HEK293 (cell line): ENCODE results near the gene PCDH18.

Source experiments
- CTCF ChIA-PET: fragments of 350-600 bp; formaldehyde crosslinking; extraction: SDS; loops from one replicate; lab custom pipeline; 2021; ENCODE audit warnings: antibody characterized with exemption; lab: Yijun Ruan, JAX
- POLR2A ChIA-PET: fragments of 300-600 bp; formaldehyde crosslinking; extraction: SDS; loops from one replicate; lab custom pipeline; 2020; ENCODE audit warnings: antibody characterized with exemption, inconsistent platforms; lab: Yijun Ruan, JAX
- H3K27ac ChIP-seq: fragments of 200-500 bp; sonication (Bioruptor generic); 2 replicates; pipeline ENCODE4 v1.5.1; 2014; ENCODE audit warnings: low read depth, low read length, control low read depth, inconsistent platforms; ENCODE audit errors: extremely low read depth
- H3K36me3 ChIP-seq, 2 experiments: fragments of 200-500 bp in 1 of 2; sonication (Bioruptor generic) in 1 of 2; 1 replicate in 1 of 2; 2 replicates in 1 of 2; pipeline ENCODE4 v1.5.1; 2014 to 2017; ENCODE audit warnings: inconsistent platforms in 2 of 2, low read length in 2 of 2; ENCODE audit not compliant: control insufficient read depth in 2 of 2, insufficient read depth in 1 of 2
- H3K4me1 ChIP-seq: fragments of 200-500 bp; sonication (Bioruptor generic); 2 replicates; pipeline ENCODE4 v1.5.1; 2014; ENCODE audit warnings: mild to moderate bottlenecking, low read length, inconsistent platforms; ENCODE audit not compliant: control insufficient read depth, insufficient read depth
- H3K4me3 ChIP-seq: 2 replicates; pipeline ENCODE4 v1.5.1; 2011; ENCODE audit warnings: low read depth, mild to moderate bottlenecking, control low read depth, low read length, moderate library complexity
- H3K9me3 ChIP-seq: fragments of 200-500 bp; sonication (Bioruptor generic); 2 replicates; pipeline ENCODE4 v1.5.1; 2014; ENCODE audit warnings: low read depth, low read length, inconsistent platforms; ENCODE audit not compliant: control insufficient read depth, insufficient read depth
- BCL11A ChIP-seq: fragments of 450-650 bp; formaldehyde crosslinking; IDR thresholded peaks from 2 replicates; pipeline ENCODE4 v1.5.1; 2016; ENCODE audit warnings: low read depth, missing biosample characterization, missing genetic modification characterization
- CTCF ChIP-seq: fragments of 450-650 bp; formaldehyde crosslinking; IDR thresholded peaks from 2 replicates; pipeline ENCODE4 v1.5.1; 2016; ENCODE audit warnings: missing biosample characterization, missing genetic modification characterization
- GLIS1 ChIP-seq: fragments of 450-650 bp; formaldehyde crosslinking; IDR thresholded peaks from 2 replicates; pipeline ENCODE4 v1.5.1; 2016; ENCODE audit warnings: missing biosample characterization, missing genetic modification characterization
- HOXA7 ChIP-seq: sonication (generic); formaldehyde crosslinking; IDR thresholded peaks from 2 replicates; pipeline ENCODE4 v1.8.1; 2022; ENCODE audit warnings: missing genetic modification reagents, borderline replicate concordance
- HOXC10 ChIP-seq: sonication (generic); formaldehyde crosslinking; IDR thresholded peaks from 2 replicates; pipeline ENCODE4 v1.8.1; 2023; ENCODE audit warnings: mild to moderate bottlenecking, missing genetic modification reagents
- PATZ1 ChIP-seq: fragments of 450-650 bp; formaldehyde crosslinking; IDR thresholded peaks from 2 replicates; pipeline ENCODE4 v1.5.1; 2016; ENCODE audit warnings: missing biosample characterization, missing genetic modification characterization
- SCRT1 ChIP-seq: fragments of 450-650 bp; formaldehyde crosslinking; IDR thresholded peaks from 2 replicates; pipeline ENCODE4 v1.5.1; 2016; ENCODE audit warnings: missing biosample characterization, missing genetic modification characterization, borderline replicate concordance
- ZBTB1 ChIP-seq: fragments of 450-650 bp; formaldehyde crosslinking; IDR thresholded peaks from 2 replicates; pipeline ENCODE4 v1.5.1; 2016; ENCODE audit warnings: missing biosample characterization, missing genetic modification characterization
- ZEB2 ChIP-seq: fragments of 450-650 bp; formaldehyde crosslinking; IDR thresholded peaks from 2 replicates; pipeline ENCODE4 v1.5.1; 2016; ENCODE audit warnings: missing biosample characterization, missing genetic modification characterization
- ZNF239 ChIP-seq: fragments of 450-650 bp; formaldehyde crosslinking; IDR thresholded peaks from 2 replicates; pipeline ENCODE4 v1.5.1; 2016; ENCODE audit warnings: missing biosample characterization, missing genetic modification characterization
- ZNF398 ChIP-seq: fragments of 450-650 bp; formaldehyde crosslinking; IDR thresholded peaks from 2 replicates; pipeline ENCODE4 v1.5.1; 2017; ENCODE audit warnings: missing biosample characterization, missing genetic modification characterization
- ZNF416 ChIP-seq: fragments of 450-650 bp; formaldehyde crosslinking; IDR thresholded peaks from 2 replicates; pipeline ENCODE4 v1.5.1; 2016; ENCODE audit warnings: missing biosample characterization, missing genetic modification characterization
- ZNF48 ChIP-seq: fragments of 450-650 bp; formaldehyde crosslinking; IDR thresholded peaks from 2 replicates; pipeline ENCODE4 v1.5.1; 2016; ENCODE audit warnings: missing biosample characterization, missing genetic modification characterization
- ZNF654 ChIP-seq: fragments of 450-650 bp; formaldehyde crosslinking; IDR thresholded peaks from 2 replicates; pipeline ENCODE4 v1.5.1; 2016; ENCODE audit warnings: low read depth, missing biosample characterization, missing genetic modification characterization
- ZNF660 ChIP-seq: fragments of 450-650 bp; IDR thresholded peaks from 2 replicates; pipeline ENCODE4 v1.5.1; 2018; ENCODE audit warnings: missing biosample characterization, mild to moderate bottlenecking, missing genetic modification characterization
- ZNF707 ChIP-seq: fragments of 450-650 bp; formaldehyde crosslinking; IDR thresholded peaks from 2 replicates; pipeline ENCODE4 v1.5.1; 2016; ENCODE audit warnings: missing biosample characterization, missing genetic modification characterization

The PCDH18 gene

GRCh38 chr4:137532869-137533236 is 559 bp upstream of the PCDH18 start (continued):
- 0 out of 2 replicates have a peak, but pooled peaks have one; percentile 3 for TF ChIP-seq PATZ1 (tag by site-specific recombination)
- TF ChIP-seq, all 188 proteins: peak for 4

GRCh38 chr4:137531168-137531985 is 917 bp downstream of the PCDH18 start:
- Histone ChIP-seq H3K9me3 (no peaks in the 10 kb centered on the region), H3K27ac (peak overlapping the region; percentile 67; the same call in 1 of the 2 replicates), H3K4me1 (peaks cover 4% of the 10 kb centered on the region), H3K4me3 (peak overlapping the region; percentile 70), H3K36me3 (peaks cover 3 to 25% of the 10 kb centered on the region in 2 experiments; a peak in 2 of 3 replicates)
- ChIA-PET POLR2A (no interaction called here), CTCF (interaction anchor here (0.6 to 1.3 kb wide), 5 partner anchors 93 to 403 kb away, joined by 3 read pairs; no protein-coding TSS in a partner anchor)
- TF ChIP-seq ZNF654 (tag by site-specific recombination) (peak; percentile 19; the same call in 1 of the 2 replicates), ZBTB1 (tag by site-specific recombination) (no peak), SCRT1 (tag by site-specific recombination) (no peak), CTCF (tag by site-specific recombination) (peak; percentile 12; the same call in 1 of the 2 replicates), ZNF398 (tag by site-specific recombination) (no peak), ZNF416 (tag by site-specific recombination) (no peak), HOXC10 (CRISPR knock-in tag) (no peak), ZEB2 (tag by site-specific recombination) (no peak)

- ChIA-PET CTCF (no interaction called here), POLR2A (no interaction called here)
- Histone ChIP-seq H3K4me1 (peaks cover 4% of the 10 kb centered on the region), H3K27ac (no peak overlapping the region), H3K36me3 (peaks cover 3 to 25% of the 10 kb centered on the region in 2 experiments; a peak in 2 of 3 replicates), H3K9me3 (no peaks in the 10 kb centered on the region), H3K4me3 (no peak overlapping the region)
- TF ChIP-seq ZNF660 (tag by site-specific recombination) (no peak), BCL11A (no peak), ZNF707 (tag by site-specific recombination) (no peak), GLIS1 (tag by site-specific recombination) (no peak), ZNF239 (tag by site-specific recombination) (no peak), ZNF398 (tag by site-specific recombination) (no peak), ZNF48 (no peak), HOXA7 (CRISPR knock-in tag) (no peak)
Observed at GRCh38 chr4:137530176-137530575, 2.1 kb downstream of the PCDH18 start.
